ENCODE measurements around the gene MAEL.

The MAEL gene

GRCh38 chr1:166951050-166951449 lies 38.0 kb upstream of the MAEL start:
- Histone ChIP-seq H2AFZ (ENCODE audit: low read length) (no peak overlapping the region), H3K79me2 (ENCODE audit: insufficient read depth, low read length) (no peaks in the 10 kb centered on the region), H3K27me3 (ENCODE audit: insufficient read depth, low read length) (peaks cover 4% of the 10 kb centered on the region; the same call in 1 of the 2 replicates), H3K27ac (ENCODE audit: low read depth, low read length, poor library complexity, severe bottlenecking) (no peak overlapping the region), H3K36me3 (ENCODE audit: insufficient read depth, low read length) (no peaks in the 10 kb centered on the region), H3K9me2 (ENCODE audit: low read depth, low read length) (no peaks in the 10 kb centered on the region), H3K9ac (ENCODE audit: low read length) (no peak overlapping the region), H3F3A (ENCODE audit: insufficient read depth, low read length) (no peaks in the 10 kb centered on the region), H3K4me2 (ENCODE audit: low read length) (no peak overlapping the region), H4K20me1 (ENCODE audit: insufficient read depth, low read length) (no peaks in the 10 kb centered on the region), H3K9me3 (ENCODE audit: low read length) (no peaks in the 10 kb centered on the region), H3K4me1 (ENCODE audit: insufficient read depth, low read length, severe bottlenecking) (no peaks in the 10 kb centered on the region), H3K4me3 (ENCODE audit: low read depth, low read length, poor library complexity, severe bottlenecking) (no peak overlapping the region)
- TF ChIP-seq CTCF (IDR thresholded peaks at IDR 0.05; ENCODE audit: low read length) (no peak), EZH2 (IDR thresholded peaks at IDR 0.05; ENCODE audit: borderline replicate concordance, low read length) (no peak)

GRCh38 chr1:166952002-166952746 lies 36.9 kb upstream of the MAEL start:
- no peaks in the 10 kb centered on the region for H3F3A ChIP-seq (ENCODE audit: insufficient read depth, low read length)
- no peaks in the 10 kb centered on the region for H3K79me2 ChIP-seq (ENCODE audit: insufficient read depth, low read length)
- H2AFZ ChIP-seq (ENCODE audit: low read length) = no peak overlapping the region
- no peaks in the 10 kb centered on the region for H3K36me3 ChIP-seq (ENCODE audit: insufficient read depth, low read length)
- H4K20me1 ChIP-seq (ENCODE audit: insufficient read depth, low read length) = no peaks in the 10 kb centered on the region
- H3K27ac ChIP-seq (ENCODE audit: low read depth, low read length, poor library complexity, severe bottlenecking) = no peak overlapping the region
- no peaks in the 10 kb centered on the region for H3K9me2 ChIP-seq (ENCODE audit: low read depth, low read length)
- H3K4me3 ChIP-seq (ENCODE audit: low read depth, low read length, poor library complexity, severe bottlenecking) = no peak overlapping the region
- no peak overlapping the region for H3K4me2 ChIP-seq (ENCODE audit: low read length)
- no peak overlapping the region for H3K9ac ChIP-seq (ENCODE audit: low read length)
- TF ChIP-seq CTCF (IDR thresholded peaks at IDR 0.05; ENCODE audit: low read length) (no peak), EZH2 (IDR thresholded peaks at IDR 0.05; ENCODE audit: borderline replicate concordance, low read length) (no peak)
- no peaks in the 10 kb centered on the region for H3K9me3 ChIP-seq (ENCODE audit: low read length)
- H3K27me3 ChIP-seq (ENCODE audit: insufficient read depth, low read length) = peaks cover 4% of the 10 kb centered on the region; the same call in 1 of the 2 replicates
- no peaks in the 10 kb centered on the region for H3K4me1 ChIP-seq (ENCODE audit: insufficient read depth, low read length, severe bottlenecking)

- no peaks in the 10 kb centered on the region for H3F3A ChIP-seq (ENCODE audit: insufficient read depth, low read length)
- H3K4me2 ChIP-seq (ENCODE audit: low read length) = no peak overlapping the region
- peaks cover 2% of the 10 kb centered on the region; the same call in 1 of the 2 replicates for H3K27me3 ChIP-seq (ENCODE audit: insufficient read depth, low read length)
- no peak overlapping the region for H3K4me3 ChIP-seq (ENCODE audit: low read depth, low read length, poor library complexity, severe bottlenecking)
- no peaks in the 10 kb centered on the region for H3K9me3 ChIP-seq (ENCODE audit: low read length)
- no peaks in the 10 kb centered on the region for H3K9me2 ChIP-seq (ENCODE audit: low read depth, low read length)
- no peaks in the 10 kb centered on the region for H3K4me1 ChIP-seq (ENCODE audit: insufficient read depth, low read length, severe bottlenecking)
- H3K27ac ChIP-seq (ENCODE audit: low read depth, low read length, poor library complexity, severe bottlenecking) = no peak overlapping the region
- no peak overlapping the region for H3K9ac ChIP-seq (ENCODE audit: low read length)
- H3K79me2 ChIP-seq (ENCODE audit: insufficient read depth, low read length) = no peaks in the 10 kb centered on the region
- no peaks in the 10 kb centered on the region for H4K20me1 ChIP-seq (ENCODE audit: insufficient read depth, low read length)
- H2AFZ ChIP-seq (ENCODE audit: low read length) = no peak overlapping the region
- no peaks in the 10 kb centered on the region for H3K36me3 ChIP-seq (ENCODE audit: insufficient read depth, low read length)
- TF ChIP-seq CTCF (IDR thresholded peaks at IDR 0.05; ENCODE audit: low read length) (no peak), EZH2 (IDR thresholded peaks at IDR 0.05; ENCODE audit: borderline replicate concordance, low read length) (no peak)
Observed at GRCh38 chr1:166953491-166953890, 35.6 kb upstream of the MAEL start.

All from OCI-LY1 (cell line).